ENCODE results near the gene SSTR3. TPM values are rescaled to one million over a fixed set of nuclear protein-coding genes. Genes with fewer than 3 reads are reported as not detected.

The SSTR3 gene
- total RNA-seq, 1 donor from 2014 or later, result not detected

DNA sequence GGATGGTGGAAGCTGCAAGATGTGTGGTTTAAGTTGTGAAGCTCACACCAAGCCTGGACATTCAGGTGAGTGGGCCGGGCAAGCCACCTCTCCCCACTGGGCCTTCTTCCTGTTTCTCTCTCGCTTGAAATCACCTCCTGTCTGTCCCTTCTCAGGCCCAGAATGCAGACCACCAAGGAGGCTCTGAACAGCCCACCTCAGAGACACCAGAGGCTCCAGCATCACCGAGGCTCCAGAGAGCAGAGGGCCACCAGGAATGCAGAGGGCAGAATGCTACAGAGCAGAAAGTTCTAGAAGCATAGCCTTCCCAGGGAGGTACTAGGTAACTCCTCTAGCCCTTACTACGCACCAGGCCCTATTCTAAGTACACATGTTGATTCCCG is 47.8 kb downstream of the SSTR3 start:
- peaks cover 5% of the 10 kb centered on the region for H3K9me3 Mint-ChIP-seq (ENCODE audit: unreplicated experiment)
- DNase-seq, result no peak
- TF ChIP-seq, protein P1, sequence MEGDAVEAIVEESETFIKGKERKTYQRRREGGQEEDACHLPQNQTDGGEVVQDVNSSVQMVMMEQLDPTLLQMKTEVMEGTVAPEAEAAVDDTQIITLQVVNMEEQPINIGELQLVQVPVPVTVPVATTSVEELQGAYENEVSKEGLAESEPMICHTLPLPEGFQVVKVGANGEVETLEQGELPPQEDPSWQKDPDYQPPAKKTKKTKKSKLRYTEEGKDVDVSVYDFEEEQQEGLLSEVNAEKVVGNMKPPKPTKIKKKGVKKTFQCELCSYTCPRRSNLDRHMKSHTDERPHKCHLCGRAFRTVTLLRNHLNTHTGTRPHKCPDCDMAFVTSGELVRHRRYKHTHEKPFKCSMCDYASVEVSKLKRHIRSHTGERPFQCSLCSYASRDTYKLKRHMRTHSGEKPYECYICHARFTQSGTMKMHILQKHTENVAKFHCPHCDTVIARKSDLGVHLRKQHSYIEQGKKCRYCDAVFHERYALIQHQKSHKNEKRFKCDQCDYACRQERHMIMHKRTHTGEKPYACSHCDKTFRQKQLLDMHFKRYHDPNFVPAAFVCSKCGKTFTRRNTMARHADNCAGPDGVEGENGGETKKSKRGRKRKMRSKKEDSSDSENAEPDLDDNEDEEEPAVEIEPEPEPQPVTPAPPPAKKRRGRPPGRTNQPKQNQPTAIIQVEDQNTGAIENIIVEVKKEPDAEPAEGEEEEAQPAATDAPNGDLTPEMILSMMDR (IDR thresholded peaks at IDR 0.05; ENCODE audit: partially characterized antibody, unreplicated experiment), result no peak
- no peak overlapping the region for H3K4me3 Mint-ChIP-seq (ENCODE audit: unreplicated experiment)
- H3K27ac Mint-ChIP-seq (ENCODE audit: unreplicated experiment), result no peak overlapping the region
- peaks cover 3% of the 10 kb centered on the region for H3K36me3 Mint-ChIP-seq (ENCODE audit: unreplicated experiment)
- H3K27me3 Mint-ChIP-seq (ENCODE audit: unreplicated experiment), result peaks cover 16% of the 10 kb centered on the region
- peaks cover 6% of the 10 kb centered on the region for H3K4me1 Mint-ChIP-seq (ENCODE audit: low read depth, unreplicated experiment)

DNA sequence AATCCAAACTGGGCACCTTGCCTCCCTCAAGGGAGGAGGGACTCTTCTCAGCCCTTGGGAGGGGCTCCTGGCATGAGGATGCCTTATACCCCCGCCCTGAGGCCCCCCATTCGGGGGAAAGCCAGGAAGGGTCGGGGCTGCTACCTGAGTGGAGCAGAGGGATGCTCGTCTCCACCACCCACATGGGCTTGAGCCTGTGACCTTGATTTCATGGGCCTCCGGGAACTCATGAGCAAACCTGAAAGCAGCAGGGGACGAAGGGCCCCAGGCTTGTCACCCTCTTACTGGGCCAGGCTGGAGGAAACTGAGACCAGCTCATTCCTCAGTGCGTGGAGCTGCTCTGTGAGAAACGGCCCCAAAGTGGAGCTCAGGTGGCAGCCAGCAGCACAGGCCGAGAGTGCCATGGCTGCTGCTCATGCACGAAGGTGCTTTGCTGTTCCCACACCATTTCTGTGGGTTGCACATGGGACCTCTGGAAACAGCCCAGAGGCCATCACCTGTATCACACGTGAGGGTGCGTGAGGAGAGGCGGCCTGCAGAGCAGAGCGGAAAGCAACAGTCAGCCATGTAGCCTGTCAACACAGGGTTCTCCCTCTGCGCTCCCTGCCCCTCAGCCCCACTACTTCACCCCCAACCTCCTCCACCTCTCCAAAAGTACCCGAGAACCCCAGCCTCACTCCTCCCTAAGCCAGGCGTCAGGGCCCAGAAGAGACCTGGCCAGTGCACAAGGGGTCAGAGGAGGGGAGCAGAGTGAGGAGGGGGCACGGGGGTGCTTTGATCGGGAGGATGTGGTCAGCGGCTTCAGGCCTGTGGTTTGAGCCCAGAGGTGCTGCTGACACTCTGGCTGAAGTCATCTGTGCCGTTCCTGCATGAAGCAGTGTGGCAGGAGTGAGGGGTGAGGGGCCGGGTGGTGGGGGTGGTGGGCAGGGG is 48.4 kb downstream of the SSTR3 start:
- peaks cover 2% of the 10 kb centered on the region for H3K9me3 Mint-ChIP-seq (ENCODE audit: unreplicated experiment)

GRCh38 chr22:37163096-37163489 is 49.2 kb downstream of the SSTR3 start:
- no peak for DNase-seq
- TF ChIP-seq, protein P1 (IDR thresholded peaks at IDR 0.05; ENCODE audit: partially characterized antibody, unreplicated experiment), result no peak
- H3K27me3 Mint-ChIP-seq (ENCODE audit: unreplicated experiment), result peaks cover 17% of the 10 kb centered on the region
- no peak overlapping the region for H3K27ac Mint-ChIP-seq (ENCODE audit: unreplicated experiment)
- no peak overlapping the region for H3K4me3 Mint-ChIP-seq (ENCODE audit: unreplicated experiment)
- peaks cover 6% of the 10 kb centered on the region for H3K4me1 Mint-ChIP-seq (ENCODE audit: low read depth, unreplicated experiment)
- no peaks in the 10 kb centered on the region for H3K36me3 Mint-ChIP-seq (ENCODE audit: unreplicated experiment)
- H3K9me3 Mint-ChIP-seq (ENCODE audit: unreplicated experiment), result no peaks in the 10 kb centered on the region

More for the DNA sequence above, 48.4 kb downstream of the SSTR3 start:
- DNase-seq, result no peak
- Mint-ChIP-seq H3K36me3 (ENCODE audit: unreplicated experiment) (no peaks in the 10 kb centered on the region), H3K27ac (ENCODE audit: unreplicated experiment) (no peak overlapping the region), H3K4me3 (ENCODE audit: unreplicated experiment) (no peak overlapping the region), H3K27me3 (ENCODE audit: unreplicated experiment) (peaks cover 17% of the 10 kb centered on the region), H3K4me1 (ENCODE audit: low read depth, unreplicated experiment) (peaks cover 6% of the 10 kb centered on the region)
- TF ChIP-seq, protein P1 (IDR thresholded peaks at IDR 0.05; ENCODE audit: partially characterized antibody, unreplicated experiment), result no peak

DNA sequence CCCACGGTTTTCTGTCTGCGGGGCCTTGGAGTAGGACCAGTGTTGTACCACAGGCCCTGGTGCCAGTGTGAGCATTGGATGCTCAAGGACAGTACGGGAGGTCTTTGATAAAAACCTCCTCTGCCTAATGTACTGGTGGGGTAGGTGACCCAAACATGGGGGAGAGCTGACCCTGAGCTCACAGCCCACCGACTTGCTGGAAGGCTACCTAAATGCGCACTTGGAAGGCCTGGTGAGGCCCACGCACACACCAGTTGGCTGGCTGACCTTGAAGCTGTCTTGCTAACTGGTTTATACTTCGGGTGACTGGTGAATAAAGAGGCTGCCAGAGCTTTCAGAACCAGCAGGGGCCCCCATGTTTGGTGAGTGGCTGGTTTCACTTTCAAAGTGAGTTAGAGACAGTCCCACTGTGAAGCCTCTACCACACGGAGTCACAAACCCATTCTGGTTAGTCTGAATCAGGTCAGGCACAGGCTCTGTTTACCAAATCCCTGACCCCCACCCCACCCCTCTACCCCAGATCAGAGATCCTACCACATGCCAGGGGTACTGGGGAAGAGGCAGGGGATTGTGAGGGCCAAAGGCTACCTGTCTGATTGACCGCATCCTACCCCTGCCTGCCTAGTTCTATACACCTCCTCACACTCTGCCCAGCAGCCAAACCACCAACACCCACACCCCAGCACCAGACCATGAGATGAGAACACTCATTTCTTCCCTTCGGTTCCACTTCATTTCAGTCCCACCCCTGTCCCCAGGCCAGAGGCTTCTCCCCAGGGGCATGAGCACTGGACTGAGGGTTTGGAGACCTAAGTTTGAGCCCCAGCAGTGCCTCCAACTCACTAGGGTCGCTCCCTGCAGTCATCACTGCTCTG is 49.8 kb downstream of the SSTR3 start:
- Mint-ChIP-seq H3K4me1 (ENCODE audit: low read depth, unreplicated experiment) (peaks cover 6% of the 10 kb centered on the region), H3K27me3 (ENCODE audit: unreplicated experiment) (peaks cover 16% of the 10 kb centered on the region)

More for the DNA sequence above, 49.8 kb downstream of the SSTR3 start:
- Mint-ChIP-seq H3K9me3 (ENCODE audit: unreplicated experiment) (peaks cover 2% of the 10 kb centered on the region), H3K27ac (ENCODE audit: unreplicated experiment) (no peak overlapping the region), H3K4me3 (ENCODE audit: unreplicated experiment) (no peak overlapping the region), H3K36me3 (ENCODE audit: unreplicated experiment) (no peaks in the 10 kb centered on the region)
- no peak for DNase-seq
- TF ChIP-seq, protein P1 (IDR thresholded peaks at IDR 0.05; ENCODE audit: partially characterized antibody, unreplicated experiment), result no peak

Data from glutamatergic neuron (in vitro differentiated cells).